Kasumi-1 (cell line): Measurements from ENCODE around the gene NSFL1C.

Experiments
- DNase-seq, 2 experiments: peaks; one replicate each; lab custom pipeline; 2025; lab: John Stamatoyannopoulos, UW

NSFL1C gene

DNA sequence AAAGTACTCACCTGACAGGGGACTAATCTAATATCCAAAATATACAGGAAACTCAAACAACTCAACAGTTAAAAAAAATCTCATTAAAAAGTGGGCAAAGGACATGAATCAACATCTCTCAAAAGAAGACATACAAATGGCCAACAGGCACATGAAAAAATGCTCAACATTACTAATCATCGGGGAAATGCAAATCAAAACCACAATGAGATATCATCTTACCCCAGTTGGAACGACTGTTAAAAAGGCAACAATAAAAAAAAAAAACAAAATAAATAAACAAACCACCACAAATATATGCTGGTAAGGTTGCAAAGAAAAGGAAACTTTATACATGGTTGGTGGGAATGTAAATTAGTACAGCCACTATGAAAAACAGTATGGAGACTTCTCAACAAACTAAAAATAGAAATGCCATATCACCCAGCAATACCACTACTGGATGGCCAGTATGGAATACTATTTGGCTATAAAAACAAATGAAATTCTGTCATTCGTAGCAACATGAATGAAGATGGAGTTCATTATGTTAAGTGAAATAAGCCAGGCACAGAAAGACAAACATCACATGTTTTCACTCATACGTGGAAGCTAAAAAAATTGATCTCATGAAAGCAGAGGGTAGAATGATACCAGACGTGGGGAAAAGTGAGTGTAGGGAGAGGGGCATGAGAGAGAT lies 17.9 kb upstream of the NSFL1C start:
- no peak for DNase-seq

DNA sequence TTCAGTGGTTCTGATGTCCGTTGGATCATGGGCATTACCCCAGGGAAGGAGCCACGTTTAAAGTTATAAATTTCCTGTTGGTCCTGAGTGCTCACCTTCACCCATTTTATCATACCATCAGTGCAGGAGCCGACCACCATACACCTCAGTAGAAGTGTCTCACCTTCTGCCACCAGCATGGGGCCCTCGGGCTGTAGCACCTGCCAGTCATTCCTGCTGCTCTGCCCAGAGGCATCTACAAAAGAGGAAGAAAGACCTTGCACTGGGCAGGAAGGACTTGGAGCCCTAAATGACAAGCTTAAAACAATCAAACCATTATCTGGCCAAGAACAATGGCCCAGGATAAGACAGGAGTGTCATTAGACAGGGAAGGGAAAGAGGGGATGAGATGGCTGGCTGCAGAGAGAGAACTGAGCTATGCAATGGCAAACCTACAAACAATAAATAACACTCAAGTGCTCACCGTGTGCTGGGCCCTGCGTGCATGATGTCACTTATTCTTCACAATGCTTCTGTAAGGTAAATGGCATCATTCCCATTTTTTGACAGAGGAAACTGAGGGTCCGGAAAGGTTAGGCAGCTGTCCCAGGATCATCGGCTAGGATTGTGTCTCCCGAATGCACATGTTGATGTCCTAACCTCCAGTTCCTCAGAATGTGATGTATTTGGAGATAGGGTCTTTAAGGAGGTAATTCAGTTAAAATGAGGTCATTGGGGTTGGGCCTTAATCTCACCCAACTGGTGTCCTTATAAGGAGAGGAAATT lies 13.4 kb upstream of the NSFL1C start:
- DNase-seq = no peak

DNA sequence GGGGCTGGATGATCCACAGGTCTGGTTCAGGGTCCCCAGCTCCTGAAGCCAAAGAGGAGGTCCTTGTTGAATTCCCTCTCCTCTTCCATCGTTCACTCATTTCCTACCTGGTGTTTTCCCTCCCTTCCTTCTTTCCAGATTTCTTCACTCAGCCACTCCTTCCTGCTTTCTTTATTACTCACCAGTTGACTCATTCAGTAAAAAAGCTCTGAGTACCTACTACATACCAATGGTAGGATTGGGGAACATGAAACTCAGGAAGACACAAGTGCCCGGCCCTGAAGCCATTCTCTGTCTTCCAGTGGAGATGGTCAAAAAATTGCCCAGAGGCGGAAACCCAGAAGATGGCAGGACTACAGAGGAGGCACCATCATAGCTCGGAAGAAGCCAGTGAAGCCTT lies 11.9 kb upstream of the NSFL1C start:
- DNase-seq = no peak

DNA sequence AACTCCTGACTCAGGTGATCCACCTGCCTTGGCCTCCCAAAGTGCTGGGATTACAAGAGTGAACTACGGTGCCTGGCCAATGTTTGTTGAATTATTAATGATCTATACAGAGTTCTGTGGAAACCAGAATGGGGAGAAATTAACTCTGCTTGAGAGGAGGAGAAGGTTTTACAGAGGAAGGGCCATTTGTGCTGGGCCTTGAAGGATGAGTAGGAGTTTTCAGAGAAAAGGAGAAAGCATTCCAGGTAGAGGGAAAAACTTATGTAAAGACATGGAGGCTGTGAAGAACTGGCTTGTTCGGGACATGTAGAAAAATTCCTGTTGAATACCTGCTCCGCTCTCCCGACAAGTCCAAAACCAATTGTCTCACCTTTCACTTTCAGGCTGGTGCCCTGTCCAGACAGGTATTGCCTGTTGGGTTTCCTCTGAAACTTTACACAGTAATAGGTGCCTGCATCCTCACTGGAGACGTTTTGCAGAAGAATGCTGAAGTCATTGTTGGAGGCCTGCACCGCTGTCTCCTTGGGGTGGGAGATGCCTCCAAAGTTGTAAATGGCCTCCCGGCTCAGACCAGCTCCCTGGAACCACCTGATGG lies 11.3 kb upstream of the NSFL1C start:
- no peak for DNase-seq

DNA sequence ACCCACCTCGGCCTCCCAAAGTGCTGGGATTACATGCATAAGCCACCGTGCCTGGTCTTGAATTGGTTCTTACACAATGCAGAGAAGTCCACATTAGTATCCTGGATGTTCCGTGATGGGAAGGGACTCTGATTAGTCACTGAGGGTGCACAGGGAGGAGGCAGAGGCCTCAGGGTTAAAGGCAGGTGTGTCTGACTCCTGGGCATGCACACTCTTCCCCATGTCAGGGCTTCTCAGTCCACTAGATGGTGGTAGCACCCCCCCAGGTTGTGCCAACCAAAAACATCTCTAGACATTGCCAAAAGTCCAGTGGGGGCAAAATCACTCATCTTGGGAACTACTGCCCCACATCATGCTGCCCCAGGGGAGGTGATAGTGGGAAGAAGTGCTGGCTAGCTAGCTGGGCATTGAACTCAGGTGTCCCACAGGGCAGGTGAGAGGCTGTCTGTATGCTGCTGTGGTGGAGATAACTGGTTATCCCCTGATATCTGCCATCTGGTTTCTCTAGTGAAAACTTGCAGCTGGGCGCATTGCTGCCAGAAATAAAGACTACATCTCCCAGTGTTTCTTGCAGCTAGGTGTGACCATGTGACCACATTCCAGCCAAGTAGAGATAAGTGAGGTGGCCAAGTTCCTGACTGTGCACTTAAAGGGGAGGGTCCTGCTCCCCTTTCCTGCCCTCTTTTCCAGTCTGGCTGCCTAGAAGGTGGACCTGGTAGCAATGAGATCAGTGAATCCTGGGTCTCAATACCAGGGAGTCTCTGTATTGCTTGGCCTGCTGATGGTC lies 8.4 kb upstream of the NSFL1C start:
- peak; percentile 8 to 11 for DNase-seq

DNA sequence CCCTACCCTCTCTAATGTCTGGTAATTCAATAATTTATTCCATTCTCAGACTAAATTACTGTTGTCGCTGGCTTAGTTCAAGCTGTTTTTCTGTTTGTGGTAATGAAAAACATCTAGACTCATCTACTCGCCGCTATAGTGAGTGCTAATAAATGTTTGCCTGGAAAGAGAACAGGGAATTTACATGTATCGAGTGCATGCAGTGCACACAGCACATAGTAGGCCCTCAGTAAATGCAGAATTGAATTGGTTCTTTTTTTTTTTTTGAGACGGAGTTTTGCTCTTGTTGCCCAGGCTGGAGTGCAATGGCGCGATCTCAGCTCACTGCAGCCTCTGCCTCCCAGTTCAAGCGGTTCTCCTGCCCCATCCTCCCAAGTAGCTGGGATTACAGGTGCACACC lies 7.7 kb upstream of the NSFL1C start:
- DNase-seq = no peak

DNA sequence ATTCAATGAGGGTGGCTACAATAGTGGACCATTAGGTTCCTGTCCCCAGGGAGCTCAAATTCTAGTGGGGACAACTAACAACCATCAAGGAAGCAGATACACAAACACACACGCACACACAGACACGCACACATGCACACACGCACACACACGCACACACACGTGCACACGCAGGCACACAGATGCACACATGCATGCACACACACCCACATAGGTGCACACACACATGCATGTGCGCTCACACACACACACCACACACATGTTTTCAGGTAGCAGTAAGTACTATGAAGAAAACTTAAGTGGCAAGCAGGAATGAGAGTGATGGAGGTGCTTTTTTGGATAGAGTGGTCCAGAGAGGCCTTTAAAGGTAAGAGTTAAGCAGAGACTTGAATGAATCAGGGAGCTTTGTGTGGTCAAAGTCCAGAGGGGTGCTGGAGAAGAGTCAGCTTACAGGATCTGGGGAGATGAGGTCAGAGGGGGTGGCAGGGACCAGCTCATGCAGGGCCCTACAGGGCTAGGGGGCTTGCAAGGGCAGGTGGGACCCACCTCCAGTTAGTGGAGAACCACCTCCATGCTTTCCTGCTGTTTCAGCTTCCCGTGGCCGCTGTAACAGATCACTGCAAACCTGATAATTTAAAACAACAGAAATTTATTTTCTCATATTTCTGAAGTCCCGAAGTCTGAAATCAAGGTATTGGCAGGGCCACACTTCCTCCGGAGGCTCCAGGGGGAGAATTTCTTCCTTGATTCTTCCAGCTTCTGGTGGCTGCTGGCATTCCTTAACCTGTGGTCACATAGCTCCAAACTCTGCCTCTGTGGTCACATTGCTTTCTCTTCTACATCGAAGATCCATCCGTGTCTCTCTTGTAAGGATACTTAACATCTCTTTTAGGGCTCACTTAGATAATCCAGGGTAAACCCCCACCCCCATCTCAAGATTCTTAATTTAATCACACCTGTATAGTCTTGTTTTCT lies 6.9 kb upstream of the NSFL1C start:
- DNase-seq = no peak

DNA sequence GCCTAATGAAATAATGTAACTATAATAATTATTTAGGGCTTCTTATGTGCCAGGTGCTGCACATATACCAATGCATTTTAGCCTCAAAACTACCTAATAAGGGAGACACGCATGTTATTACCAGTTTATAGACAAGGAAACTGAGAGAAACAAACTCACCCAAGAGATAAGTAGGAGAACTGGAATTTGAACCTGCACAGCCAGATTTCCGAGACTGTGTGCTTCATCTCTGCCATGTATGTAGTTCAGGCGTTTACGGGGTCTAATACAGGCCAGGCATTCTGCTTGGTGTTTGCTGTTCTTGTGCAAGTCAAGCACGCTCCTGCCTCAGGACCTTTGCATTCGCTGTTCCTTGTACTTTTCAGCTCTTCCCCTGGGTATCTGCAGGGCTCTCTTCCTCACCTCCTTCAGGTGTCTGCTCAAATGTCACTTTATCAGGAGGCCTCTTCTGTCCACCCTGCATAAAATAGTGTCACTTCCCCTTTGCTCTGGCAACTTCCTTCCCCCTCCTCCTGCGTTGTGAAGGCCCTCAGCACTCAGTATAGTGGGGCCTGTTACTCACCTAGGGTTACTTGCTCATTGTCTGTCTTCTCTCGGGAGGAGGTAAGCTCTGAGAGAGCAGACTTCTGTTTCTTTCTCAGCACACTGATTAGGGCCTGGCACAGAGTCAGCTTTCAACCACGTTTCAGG lies 6.1 kb upstream of the NSFL1C start:
- peak; percentile 44 to 61 for DNase-seq

DNA sequence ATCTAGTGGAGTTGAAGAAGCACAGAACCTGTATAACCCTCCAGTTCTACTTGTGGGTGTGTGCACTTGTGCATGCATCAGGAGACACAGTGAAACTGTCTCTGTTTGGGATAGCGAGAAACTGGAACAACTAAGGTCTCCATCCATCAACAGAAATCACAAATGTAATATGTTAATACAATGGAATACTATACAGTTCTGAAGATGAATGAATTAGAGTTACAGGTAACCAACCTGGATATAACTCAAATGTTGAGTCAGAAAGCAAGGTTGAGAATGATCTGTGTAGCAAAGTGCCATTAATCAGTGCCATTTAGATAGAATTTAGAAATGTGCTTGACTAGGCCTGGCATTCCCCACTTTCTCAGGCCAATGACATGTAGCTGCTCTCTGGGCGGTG lies 4.6 kb upstream of the NSFL1C start:
- DNase-seq = no peak

DNA sequence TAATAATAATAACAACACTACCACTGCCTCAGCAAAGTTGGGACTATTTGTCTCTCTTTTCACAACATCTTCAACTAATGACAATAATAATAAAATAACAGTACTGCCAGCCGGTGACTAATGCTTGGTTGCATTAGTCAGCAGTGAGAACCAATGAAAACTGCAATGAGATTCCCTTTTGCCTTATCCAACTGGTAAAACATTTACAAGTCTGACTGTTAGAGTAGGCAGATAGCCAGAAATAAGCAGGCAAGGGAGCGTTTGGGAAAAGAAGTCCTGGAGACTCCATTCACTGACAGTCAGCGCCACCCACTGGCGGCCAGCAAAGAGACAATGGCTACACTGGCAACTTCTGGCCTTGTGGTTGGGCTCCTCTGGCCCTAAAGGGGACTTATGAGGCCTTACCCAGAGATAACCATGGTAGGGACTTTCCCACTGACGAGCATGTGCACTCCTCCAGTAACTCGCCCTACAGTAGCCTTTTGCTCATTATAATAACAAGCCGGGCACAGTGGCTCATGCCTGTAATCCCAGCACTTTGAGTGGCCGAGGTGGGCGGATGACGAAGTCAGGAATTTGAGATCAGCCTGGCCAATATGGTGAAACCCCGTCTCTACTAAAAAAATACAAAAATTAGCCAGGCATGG lies 3.4 kb upstream of the NSFL1C start:
- DNase-seq = peak; percentile 59 to 69

DNA sequence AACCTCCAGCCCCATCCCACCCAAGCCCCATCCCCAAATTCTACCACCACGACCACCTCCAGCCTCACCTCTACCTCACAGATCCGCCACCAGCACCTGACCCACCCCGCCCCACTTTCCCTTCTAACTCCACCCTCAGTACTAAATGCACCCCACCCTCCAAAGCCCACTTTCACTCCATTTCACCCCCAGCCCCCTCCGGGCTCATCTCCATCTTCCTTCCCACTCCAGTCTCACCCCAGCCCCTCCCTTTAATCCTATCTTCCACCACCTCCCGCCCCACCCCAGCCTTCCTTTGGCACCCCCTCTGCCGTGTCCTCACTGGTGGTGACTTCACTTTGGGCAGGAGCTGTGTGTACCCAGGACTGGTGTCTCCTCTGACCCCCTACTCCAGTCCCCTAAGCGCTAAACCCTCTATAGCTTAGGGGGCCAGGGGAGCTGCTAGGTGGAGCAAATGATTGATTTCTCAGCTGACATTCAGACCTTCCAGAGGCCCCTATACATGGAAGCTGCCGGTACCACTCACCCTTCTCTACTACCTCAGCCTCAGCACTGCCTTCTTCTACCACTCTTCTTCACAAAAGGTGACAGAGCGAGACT lies 2.8 kb upstream of the NSFL1C start:
- DNase-seq = no peak

DNA sequence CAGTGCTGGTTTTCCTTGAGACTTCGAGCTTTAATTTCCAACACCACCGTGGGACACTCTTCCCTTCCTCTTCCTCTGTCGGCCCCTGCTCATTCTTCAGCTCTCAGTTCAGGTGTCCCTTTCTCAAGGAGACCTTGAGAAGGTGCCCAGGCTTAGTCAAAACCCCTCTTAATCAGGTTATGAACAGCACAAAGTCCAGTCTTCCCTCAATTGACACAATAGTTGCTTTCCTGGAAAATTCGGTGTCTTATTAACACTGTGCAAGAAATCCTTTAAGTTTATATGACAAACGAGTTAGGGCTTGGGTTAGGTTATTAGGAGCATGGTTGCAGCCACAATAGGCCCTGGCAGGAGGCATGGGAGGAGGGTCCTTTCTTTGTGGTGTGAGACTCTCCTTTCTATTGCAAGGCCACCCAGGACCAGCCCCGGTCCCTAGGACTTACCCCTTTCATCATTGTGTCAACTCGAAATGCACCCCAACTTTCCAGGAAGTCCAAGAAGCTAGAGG lies 1.5 kb upstream of the NSFL1C start:
- no peak for DNase-seq

DNA sequence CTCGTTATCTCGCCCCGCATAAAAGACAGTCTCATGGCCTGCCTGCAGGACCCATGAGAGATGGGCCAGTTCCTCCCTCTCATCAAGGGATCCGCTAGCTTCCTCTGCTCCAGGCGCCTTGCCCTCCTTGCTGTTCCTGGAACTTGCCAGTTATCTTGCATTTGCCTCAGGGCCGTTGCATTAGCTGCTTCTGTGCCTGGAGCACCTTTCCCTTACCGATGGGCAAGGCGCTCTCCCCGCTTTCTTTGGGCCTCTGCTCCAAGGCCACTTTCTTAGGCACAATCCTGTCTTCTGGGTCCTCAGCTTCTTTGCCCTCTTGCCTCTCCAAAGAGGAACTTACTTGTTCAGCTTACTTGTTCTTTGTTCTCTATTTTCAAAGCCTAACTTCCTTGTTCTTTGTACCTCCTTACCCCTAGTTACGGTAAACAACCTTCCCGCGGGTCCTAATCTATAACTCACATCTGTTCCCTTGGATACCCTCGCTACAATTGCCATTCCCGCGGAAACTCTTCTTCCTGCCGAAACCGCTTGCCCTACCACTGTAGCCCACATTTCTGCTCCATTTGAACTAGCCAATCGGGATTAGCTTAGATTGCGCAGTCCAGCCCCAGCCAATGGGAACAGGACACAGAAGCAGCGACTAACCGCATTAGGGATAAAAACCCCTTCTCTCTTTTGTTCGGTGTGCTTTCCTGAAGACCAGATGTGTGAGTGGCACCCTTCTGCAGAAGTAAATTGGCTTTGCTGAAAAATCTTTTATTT lies 887 bp upstream of the NSFL1C start:
- DNase-seq = peak; percentile 97

DNA sequence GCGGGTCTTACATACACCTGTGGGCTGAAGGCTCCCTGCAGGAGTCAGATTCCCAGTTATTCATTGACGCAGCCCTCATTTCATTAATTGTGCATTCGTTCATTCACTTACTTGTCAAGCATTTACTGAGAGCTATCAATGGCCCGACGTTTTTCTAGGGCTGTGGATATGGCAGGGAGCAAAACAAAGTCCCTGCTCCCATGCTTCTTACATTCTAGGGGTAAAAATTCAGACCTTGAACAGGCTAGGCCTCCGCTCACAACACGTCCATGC lies 369 bp upstream of the NSFL1C start:
- DNase-seq = no peak

DNA sequence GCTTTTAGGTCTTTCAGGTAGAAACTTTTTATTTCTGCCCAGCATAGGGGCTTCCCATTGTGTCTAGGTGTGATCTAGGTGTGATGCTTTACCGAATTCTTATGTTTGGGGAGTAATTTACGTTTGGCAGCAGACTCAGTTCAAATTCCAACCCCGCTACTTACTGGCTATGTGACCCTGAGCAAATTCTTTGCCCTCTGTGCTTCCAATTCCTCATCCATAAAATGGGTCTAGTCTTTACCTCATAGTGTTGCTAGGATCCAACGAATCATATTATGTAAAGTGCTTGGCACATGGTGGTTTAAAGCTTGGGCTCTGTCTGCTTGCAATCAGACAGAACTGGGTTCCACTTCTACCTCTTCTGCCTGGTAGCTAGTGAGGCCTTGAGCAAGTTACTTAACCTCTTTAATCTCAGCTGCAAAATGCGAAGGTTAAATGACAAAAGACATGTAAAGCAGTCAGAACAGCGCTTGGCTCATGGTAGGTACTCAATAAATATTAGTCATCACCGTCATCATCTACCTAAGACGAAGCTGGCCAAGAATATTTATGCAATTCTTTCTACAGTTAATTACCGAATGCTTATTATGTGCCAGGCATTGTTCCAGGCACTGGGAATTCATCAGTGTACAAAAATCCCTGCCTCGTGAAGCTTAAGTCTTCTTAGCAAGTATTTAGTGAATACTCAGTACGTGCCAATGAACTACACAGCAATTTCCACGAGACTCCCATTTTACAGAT lies 1.0 kb downstream of the NSFL1C start:
- DNase-seq = no peak

DNA sequence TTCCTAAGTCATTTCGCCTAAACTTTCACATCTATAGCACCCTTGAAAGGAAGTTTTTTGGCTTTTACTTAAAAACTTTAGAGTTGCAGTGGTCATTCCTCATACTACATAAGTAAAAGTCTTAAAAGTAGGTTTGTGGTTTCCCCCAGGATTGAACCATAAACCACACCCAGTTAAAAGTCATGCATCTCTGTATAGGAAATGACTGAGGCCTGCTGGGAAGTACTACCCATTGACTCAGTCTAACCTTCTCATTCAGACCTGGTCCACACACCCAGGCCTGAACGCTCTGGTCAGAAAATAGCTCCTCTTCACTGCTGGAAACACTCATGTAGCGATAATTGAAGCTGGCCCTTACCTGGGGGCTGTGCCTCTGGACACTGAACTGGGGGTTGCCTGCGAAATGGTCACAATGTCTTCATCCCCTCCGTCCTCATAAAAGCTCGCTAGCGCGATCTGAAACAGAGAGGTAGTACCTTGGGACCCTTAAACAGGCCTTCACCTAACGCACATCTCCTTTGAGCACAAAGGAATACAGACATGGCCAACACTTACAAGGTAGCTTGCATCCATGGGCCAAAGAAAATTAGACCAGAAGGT lies 2.6 kb downstream of the NSFL1C start:
- DNase-seq = no peak

DNA sequence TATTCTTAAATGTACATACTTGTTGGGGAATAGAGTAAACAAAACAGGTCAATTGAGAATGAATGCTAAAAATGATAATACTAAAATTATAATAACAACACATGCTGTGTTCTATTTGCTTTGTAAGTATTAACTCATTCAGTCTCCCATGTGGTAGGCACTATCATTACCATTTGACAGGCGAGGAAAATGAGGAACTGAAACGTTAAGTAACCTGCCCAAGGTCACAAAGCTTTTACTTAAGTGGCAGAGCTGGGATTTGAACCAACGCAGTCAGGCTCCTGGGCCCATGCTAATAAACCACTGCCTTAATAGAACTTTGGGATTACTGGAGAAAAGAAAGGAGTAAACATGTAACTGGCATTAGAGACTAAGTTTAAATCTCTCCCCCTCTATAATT lies 3.8 kb downstream of the NSFL1C start:
- no peak for DNase-seq

DNA sequence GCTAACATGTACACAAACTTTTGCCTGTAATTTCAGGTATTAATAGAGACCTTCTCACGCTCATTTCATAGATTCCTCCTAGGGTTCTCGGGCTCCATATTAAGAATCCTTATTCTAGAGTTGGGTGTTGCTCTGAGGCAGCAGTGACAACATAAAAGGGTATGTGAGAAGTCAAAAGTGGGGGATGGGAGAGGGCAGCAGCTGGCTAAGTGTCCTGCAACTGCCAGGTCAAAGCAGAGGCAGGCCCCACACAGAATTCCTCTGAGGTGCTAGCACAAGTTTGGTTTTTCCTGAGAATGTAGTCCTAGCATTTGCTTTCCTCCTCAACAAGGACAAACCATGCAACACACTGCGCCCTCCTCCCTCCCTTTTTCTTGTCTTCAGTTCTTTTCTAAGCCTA lies 4.6 kb downstream of the NSFL1C start:
- no peak for DNase-seq
